Measurements from ENCODE around the gene OR6C70.
"Not testable (repeated sequence)": the region's sequence is repeated elsewhere in the genome, so short reads cannot be mapped to it uniquely, and the experiment has no call there.

OR6C70 gene

GRCh38 chr12:55470088-55470829 lies at the start of gene OR6C70:
OR6C70 (minus strand) TSS chr12:55470138; CDS start chr12:55470138, 0 bp downstream.
- DNase-seq (ENCODE audit: low spot score), result no peak

GRCh38 chr12:55516391-55516790 lies 46.5 kb upstream of the OR6C70 start:
- DNase-seq (ENCODE audit: low spot score), result no peak

DNA sequence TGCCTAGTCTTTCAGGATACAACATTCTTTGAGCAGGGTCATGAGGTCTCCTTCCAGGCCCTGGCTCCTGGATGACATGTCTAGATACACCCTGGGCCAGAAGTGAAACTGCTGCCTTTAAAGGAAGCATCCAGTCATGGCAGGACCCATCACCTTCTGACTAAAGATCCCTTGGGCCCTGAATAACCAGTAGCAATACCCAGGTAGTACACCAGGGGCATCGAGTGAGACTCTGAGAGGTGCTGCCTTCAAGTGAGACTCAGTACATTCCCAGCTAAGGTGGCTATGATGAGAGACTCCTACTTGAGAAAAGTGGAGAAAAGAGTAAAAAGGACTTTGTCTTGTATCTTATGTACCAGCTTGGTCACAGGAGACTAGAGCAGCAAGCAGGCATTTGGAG lies 45.8 kb upstream of the OR6C70 start:
- no peak for DNase-seq (ENCODE audit: low spot score)

- no peak for DNase-seq (ENCODE audit: low spot score)
Observed at GRCh38 chr12:55501601-55502000, 31.7 kb upstream of the OR6C70 start.

DNA sequence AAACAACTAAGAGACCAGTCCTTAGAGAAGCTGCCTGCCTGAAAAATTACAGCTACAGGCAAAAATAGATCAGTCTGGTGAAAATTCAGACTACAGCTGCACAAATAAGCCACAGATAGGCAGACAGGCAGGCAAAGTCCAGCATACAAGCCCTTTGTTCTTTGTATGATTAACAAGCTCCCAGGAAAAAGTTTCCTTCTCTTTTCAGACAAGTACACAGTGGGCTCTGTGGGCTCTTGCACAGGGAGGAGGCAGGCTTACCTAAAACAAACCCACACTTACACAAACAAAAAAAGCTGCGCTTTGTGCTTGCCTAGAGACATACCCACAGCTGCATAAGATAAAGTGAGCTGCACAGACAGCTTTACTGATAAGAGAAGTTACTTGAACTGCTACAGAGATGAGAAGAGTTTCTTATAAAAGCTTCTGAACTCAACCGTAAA lies 29.9 kb upstream of the OR6C70 start:
- no peak for DNase-seq (ENCODE audit: low spot score)

GRCh38 chr12:55499231-55499630 lies 29.3 kb upstream of the OR6C70 start:
- DNase-seq (ENCODE audit: low spot score), result no peak

GRCh38 chr12:55495490-55495889 lies 25.6 kb upstream of the OR6C70 start:
- no peak for DNase-seq (ENCODE audit: low spot score)

DNA sequence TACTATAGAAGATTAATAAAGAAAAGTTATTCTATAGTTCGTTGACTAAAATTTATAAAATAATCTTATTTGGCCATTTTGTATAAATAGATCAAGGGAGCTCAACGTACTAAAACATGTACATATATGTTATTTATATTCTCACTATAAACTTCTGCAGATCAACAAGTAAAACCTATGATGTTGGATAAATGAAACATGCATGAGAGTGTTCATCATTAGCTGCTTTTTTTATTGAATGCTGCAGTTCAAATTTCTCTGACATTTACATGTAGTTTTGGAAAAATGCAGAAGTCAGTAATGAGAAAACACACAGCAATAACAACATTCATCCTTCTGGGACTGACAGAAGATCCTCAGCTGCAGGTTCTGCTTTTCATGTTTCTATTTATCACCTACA lies 22.1 kb upstream of the OR6C70 start, which contains the start of gene OR6C68:
TSS of gene OR6C68 (plus strand) at position 301 of the 400 bp plus-strand sequence. CDS start at position 301, 0 bp downstream.
- DNase-seq (ENCODE audit: low spot score), result no peak

GRCh38 chr12:55484284-55484683 lies 14.3 kb upstream of the OR6C70 start:
- not testable (repeated sequence) for DNase-seq (ENCODE audit: low spot score)

- not testable (repeated sequence) for DNase-seq (ENCODE audit: low spot score)
Observed at GRCh38 chr12:55479136-55479535, 9.2 kb upstream of the OR6C70 start.

DNA sequence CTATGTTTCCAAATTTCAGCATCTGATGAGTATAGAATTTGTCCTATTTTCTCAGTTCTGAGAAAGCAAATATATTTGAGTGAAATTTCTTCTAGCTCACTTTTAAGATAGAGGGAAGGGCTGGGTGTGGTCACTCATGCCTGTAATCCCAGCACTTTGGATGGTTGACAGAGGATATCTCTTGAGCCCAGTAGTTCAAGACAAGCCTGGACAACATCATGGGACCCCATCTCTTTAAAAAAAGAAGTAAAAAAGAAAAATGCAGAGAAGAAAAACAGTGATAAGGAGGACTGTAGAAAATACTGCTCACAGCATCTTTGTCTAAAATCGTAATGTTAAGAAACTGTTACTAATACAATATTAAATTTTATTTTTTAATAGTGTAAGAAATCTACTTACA lies 2.3 kb upstream of the OR6C70 start:
- no peak for DNase-seq (ENCODE audit: low spot score)

- no peak for DNase-seq (ENCODE audit: low spot score)
Observed at GRCh38 chr12:55469291-55469690, 647 bp downstream of the OR6C70 start.

DNA sequence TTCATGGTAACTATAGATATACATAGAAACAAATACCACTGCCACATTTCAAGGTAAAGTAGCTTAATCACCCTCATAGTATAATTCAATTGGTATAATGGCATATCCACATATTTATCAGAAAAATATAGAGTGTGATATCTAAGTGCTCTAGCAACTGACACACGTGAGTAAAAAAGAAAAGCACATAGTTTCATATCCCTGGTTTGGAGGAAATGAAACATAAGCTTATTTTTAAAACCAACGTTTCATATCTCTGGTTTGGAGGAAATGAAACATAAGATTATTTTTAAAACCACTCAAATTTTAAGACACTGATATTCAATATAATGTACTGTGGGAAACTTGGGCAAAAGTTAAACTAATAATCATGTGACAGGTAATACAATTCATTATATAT lies 2.1 kb downstream of the OR6C70 start:
- DNase-seq (ENCODE audit: low spot score), result no peak

DNA sequence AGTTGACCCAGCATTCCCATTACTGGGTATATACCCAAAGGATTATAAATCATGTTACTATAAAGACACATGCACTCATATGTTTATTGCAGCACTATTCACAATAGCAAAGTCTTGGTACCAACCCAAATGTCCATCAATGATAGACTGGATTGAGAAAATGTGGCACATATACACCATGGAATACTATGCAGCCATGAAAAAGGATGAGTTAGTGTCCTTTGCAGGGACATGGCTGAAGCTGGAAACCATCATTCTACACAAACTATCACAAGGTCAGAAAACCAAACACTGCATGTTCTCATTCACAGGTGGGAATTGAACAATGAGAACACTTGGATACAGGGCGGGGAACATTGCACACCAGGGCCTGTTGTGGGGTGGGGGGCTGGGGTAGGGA lies 5.0 kb downstream of the OR6C70 start:
- not testable (repeated sequence) for DNase-seq (ENCODE audit: low spot score)

DNA sequence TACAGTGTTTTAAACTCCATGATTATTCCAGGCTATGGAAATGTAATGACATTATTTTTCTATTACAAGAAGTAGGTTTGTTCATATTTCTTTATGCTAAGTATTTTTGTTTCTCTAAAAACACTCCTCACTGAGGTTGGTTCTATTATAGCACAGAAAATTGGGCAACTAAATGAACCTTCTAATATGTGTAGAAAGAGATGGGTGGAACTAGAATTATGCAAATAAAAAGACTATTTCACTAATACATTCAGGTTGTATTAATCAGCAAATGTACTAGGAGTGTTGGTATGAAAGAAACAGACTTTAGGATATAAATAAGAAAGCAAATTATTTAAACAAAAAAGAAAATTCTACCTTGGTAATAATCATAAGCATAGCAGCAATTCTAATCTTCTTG lies 21.1 kb downstream of the OR6C70 start:
- no peak for DNase-seq (ENCODE audit: low spot score)

GRCh38 chr12:55446326-55446725 lies 23.6 kb downstream of the OR6C70 start:
- no peak for DNase-seq (ENCODE audit: low spot score)

- no peak for DNase-seq (ENCODE audit: low spot score)
Observed at GRCh38 chr12:55445357-55445756, 24.6 kb downstream of the OR6C70 start.

GRCh38 chr12:55443776-55444175 lies 26.2 kb downstream of the OR6C70 start, which contains the start of gene OR6C2:
OR6C2 (plus strand) TSS chr12:55444076; CDS start chr12:55452214, 8,138 bp downstream.
- no peak for DNase-seq (ENCODE audit: low spot score)

GRCh38 chr12:55441233-55441632 lies 28.7 kb downstream of the OR6C70 start:
- not testable (repeated sequence) for DNase-seq (ENCODE audit: low spot score)

DNA sequence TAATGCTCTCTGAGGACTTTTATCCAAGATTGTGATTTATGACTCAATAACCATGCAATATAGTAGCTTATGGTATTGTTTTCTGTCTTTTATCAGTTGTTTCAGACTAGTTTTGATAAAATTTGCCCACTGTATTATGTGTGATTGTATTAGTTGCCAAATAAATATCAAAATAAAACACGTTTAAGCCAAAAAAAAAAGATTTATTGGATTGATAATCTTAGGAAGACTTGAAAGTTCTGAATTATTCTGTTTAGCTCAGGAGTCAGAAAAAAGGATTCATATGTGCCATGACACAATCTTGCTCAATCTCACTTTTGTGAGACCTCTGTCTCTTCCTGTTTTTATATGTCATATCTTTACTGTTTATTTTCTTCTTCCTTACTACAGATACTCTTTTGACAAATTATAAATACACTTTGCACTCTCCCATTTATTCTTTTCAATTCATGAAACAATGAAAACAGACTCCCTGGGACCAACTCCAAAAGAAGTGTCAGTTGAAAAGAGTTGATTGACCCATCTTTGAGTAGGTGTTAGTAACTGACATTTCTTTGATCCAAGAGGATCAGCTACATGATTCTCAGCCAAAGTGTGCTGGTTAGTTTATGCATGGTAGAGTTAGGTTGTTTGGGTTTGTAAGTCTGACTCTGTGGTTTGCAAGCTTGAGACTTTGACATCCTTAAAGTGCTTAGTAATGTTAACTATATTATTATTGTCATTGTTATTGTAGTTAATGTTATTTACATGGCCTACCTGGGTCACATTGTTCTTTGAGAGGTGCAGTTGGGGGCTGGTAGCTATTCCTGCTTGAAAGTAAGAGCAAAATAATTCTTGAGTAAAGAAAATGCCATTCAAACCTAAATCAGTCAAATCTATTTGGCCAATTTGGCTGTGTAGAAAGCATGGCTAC lies 41.4 kb downstream of the OR6C70 start:
- DNase-seq (ENCODE audit: low spot score), result no peak

DNA sequence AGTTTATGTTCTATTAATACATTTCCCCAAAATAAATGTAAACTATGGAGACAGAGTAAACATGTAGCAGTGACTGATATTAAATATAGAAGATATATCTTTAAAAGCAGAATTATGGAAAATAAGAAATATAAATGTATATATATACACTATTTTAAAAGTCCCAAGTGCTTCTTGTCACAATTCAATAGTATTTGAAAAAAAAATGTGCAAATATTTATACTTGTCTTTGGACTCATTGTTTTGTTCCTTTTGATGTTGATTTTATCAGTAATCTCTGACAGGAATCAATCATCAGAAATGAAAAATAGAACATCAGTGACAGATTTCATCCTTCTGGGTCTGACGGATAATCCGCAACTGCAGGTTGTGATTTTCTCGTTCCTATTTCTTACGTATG lies 44.0 kb downstream of the OR6C70 start, which contains the start of gene OR6C76:
TSS of gene OR6C76 (plus strand) at position 301 of the 400 bp plus-strand sequence. CDS start at position 301, 0 bp downstream.
- DNase-seq (ENCODE audit: low spot score), result no peak

- DNase-seq (ENCODE audit: low spot score), result no peak
Observed at GRCh38 chr12:55420307-55420962, 49.5 kb downstream of the OR6C70 start.

All from iPS-NIHi11 (cell line).